GM23338 (cell line): Measurements from ENCODE around the gene FOXB2. TPM values are rescaled to one million over a fixed set of nuclear protein-coding genes. Genes with fewer than 3 reads are reported as not detected.

ENCODE experiments used
- ATAC-seq: fragments of 200-7000 bp; cut with Tn5 transposase; 3 replicates; pipeline ENCODE4 v1.9.1; 2020
- DNase-seq: peaks from one replicate; pipeline ENCODE4 v3.0.0-alpha.2; 2015; ENCODE audit warnings: low spot score
- H2AFZ ChIP-seq: fragments of 200-600 bp; sonication (generic); 2 replicates; pipeline ENCODE4 v1.8.0; 2016; ENCODE audit warnings: antibody characterized with exemption, mild to moderate bottlenecking, moderate library complexity
- H3F3A ChIP-seq: fragments of 200-600 bp; sonication (generic); replicated peaks from 2 replicates; pipeline ENCODE4 v1.8.0; 2017; ENCODE audit warnings: antibody characterized with exemption, mixed run types, low read depth
- H3K27ac ChIP-seq: fragments of 200-600 bp; sonication (generic); 2 replicates; pipeline ENCODE4 v1.6.1; 2016; ENCODE audit warnings: low read depth
- H3K27me3 ChIP-seq: fragments of 200-600 bp; sonication (generic); 2 replicates; pipeline ENCODE4 v1.8.0; 2016; ENCODE audit warnings: mild to moderate bottlenecking, mixed run types, moderate library complexity; ENCODE audit not compliant: insufficient read depth
- H3K36me3 ChIP-seq: fragments of 200-600 bp; sonication (generic); 2 replicates; pipeline ENCODE4 v1.8.0; 2016; ENCODE audit warnings: mild to moderate bottlenecking; ENCODE audit not compliant: insufficient read depth
- H3K4me1 ChIP-seq: fragments of 200-600 bp; sonication (generic); 2 replicates; pipeline ENCODE4 v1.8.0; 2016; ENCODE audit warnings: mild to moderate bottlenecking, moderate library complexity; ENCODE audit not compliant: insufficient read depth
- H3K4me2 ChIP-seq: fragments of 200-600 bp; sonication (generic); 2 replicates; pipeline ENCODE4 v1.7.1; 2017; ENCODE audit warnings: mixed run types
- H3K4me3 ChIP-seq: fragments of 200-600 bp; sonication (generic); 2 replicates; pipeline ENCODE4 v1.6.1; 2016; ENCODE audit warnings: mixed run types
- H3K79me2 ChIP-seq: fragments of 200-600 bp; sonication (generic); replicated peaks from 2 replicates; pipeline ENCODE4 v1.8.0; 2017; ENCODE audit warnings: mild to moderate bottlenecking; ENCODE audit not compliant: insufficient read depth
- H3K9me2 ChIP-seq: fragments of 200-600 bp; sonication (generic); 2 replicates; pipeline ENCODE4 v1.8.0; 2017; ENCODE audit not compliant: insufficient read depth
- H4K20me1 ChIP-seq: fragments of 200-600 bp; sonication (generic); replicated peaks from 2 replicates; pipeline ENCODE4 v1.8.0; 2017; ENCODE audit warnings: mild to moderate bottlenecking; ENCODE audit not compliant: insufficient read depth
- H3K27ac Mint-ChIP-seq: 2 replicates; pipeline ENCODE4 v1.8.0; 2020; ENCODE audit warnings: inconsistent platforms, mild to moderate bottlenecking, moderate library complexity, mixed read lengths
- H3K27me3 Mint-ChIP-seq: 3 replicates; pipeline ENCODE4 v1.8.0; 2022; ENCODE audit warnings: low read depth, mild to moderate bottlenecking, moderate library complexity, mixed read lengths, inconsistent platforms; ENCODE audit not compliant: insufficient read depth, poor library complexity
- H3K36me3 Mint-ChIP-seq: 3 replicates; pipeline ENCODE4 v1.8.0; 2021; ENCODE audit warnings: low read depth, mild to moderate bottlenecking, inconsistent platforms, moderate library complexity, mixed read lengths
- H3K4me1 Mint-ChIP-seq: 3 replicates; pipeline ENCODE4 v1.8.0; 2020; ENCODE audit warnings: mild to moderate bottlenecking, inconsistent platforms, mixed read lengths
- H3K4me3 Mint-ChIP-seq: 3 replicates; pipeline ENCODE4 v1.8.0; 2021; ENCODE audit warnings: moderate library complexity, mild to moderate bottlenecking, inconsistent platforms, mixed read lengths
- H3K9me3 Mint-ChIP-seq: 3 replicates; pipeline ENCODE4 v1.8.0; 2020; ENCODE audit warnings: moderate library complexity, mild to moderate bottlenecking, inconsistent platforms, mixed read lengths
- CTCF ChIP-seq, 2 experiments: fragments of 200-600 bp in 1 of 2; sonication (generic) in 1 of 2; conservative IDR thresholded peaks; 2 replicates each; pipeline versions ENCODE4 v1.5.1 to v1.6.1; 2016 to 2017; ENCODE audit warnings: antibody characterized with exemption in 2 of 2, low read depth in 2 of 2, mild to moderate bottlenecking in 2 of 2, moderate library complexity in 1 of 2
- EZH2 ChIP-seq: fragments of 200-600 bp; sonication (generic); IDR thresholded peaks from one replicate; pipeline ENCODE4 v1.8.0; 2017; ENCODE audit warnings: antibody characterized with exemption, mild to moderate bottlenecking, low read depth; ENCODE audit not compliant: unreplicated experiment
- EZH2phosphoT487 ChIP-seq: fragments of 200-600 bp; sonication (generic); IDR thresholded peaks from one replicate; pipeline ENCODE4 v1.8.1; 2018; ENCODE audit warnings: antibody characterized with exemption; ENCODE audit not compliant: unreplicated experiment
- JUNB ChIP-seq: IDR thresholded peaks from one replicate; pipeline ENCODE4 v1.6.1; 2016; ENCODE audit warnings: antibody characterized with exemption; ENCODE audit not compliant: unreplicated experiment
- NANOG ChIP-seq: IDR thresholded peaks from 2 replicates; pipeline ENCODE4 v1.6.1; 2016; ENCODE audit warnings: antibody characterized with exemption, borderline replicate concordance
- POLR2AphosphoS5 ChIP-seq: IDR thresholded peaks from 2 replicates; pipeline ENCODE4 v1.6.1; 2016; ENCODE audit warnings: antibody characterized with exemption, low read depth
- REST ChIP-seq: IDR thresholded peaks from one replicate; pipeline ENCODE4 v1.6.1; 2018; ENCODE audit warnings: antibody characterized with exemption; ENCODE audit not compliant: unreplicated experiment
- ZNF114 ChIP-seq: fragments of 250-450 bp; sonication (Bioruptor Pico); IDR thresholded peaks from 2 replicates; pipeline ENCODE4 v1.5.0; 2020; ENCODE audit warnings: mild to moderate bottlenecking, moderate library complexity
- ZNF331 ChIP-seq: fragments of 250-450 bp; sonication (Bioruptor Pico); IDR thresholded peaks from 2 replicates; pipeline ENCODE4 v1.5.0; 2020; ENCODE audit warnings: low read depth, mild to moderate bottlenecking, moderate library complexity
- polyA plus RNA-seq: library from polyadenylated mRNA; unstranded; fragments of >200 nt; fragmentation: Nextera tagmentation; extraction: Ambion mirVana; gene quantifications from 2 replicates; pipeline ENCODE4 v1.2.1, GENCODE V29; 2016
- total RNA-seq: library from RNA; depleted of rRNA; stranded (reverse); fragments of >200 nt; shearing (Covaris generic); gene quantifications from 2 replicates; pipeline ENCODE4 v1.2.3, GENCODE V29; 2014

FOXB2 gene
- total and polyA plus RNA-seq, 2 experiments from 2014 or later: not detected

GRCh38 chr9:77022783-77023440 lies 3.5 kb downstream of the FOXB2 start (continued):
- TF ChIP-seq NANOG: peak; percentile 38; the same call in 1 of the 2 replicates
- peak; percentile 70 for TF ChIP-seq EZH2phosphoT487
- TF ChIP-seq REST: no peak
- TF ChIP-seq JUNB: no peak
- no peak for TF ChIP-seq ZNF114 (CRISPR knock-in tag)
- TF ChIP-seq CTCF (conservative IDR thresholded peaks at IDR 0.05; ENCODE audit: low read depth in 2 of 2): peak; percentile 44 to 59; a peak in 3 of 4 replicates
- TF ChIP-seq EZH2: peak; percentile 77
- no peak for TF ChIP-seq ZNF331

- Mint-ChIP-seq H3K27me3 (peaks cover 75% of the 10 kb centered on the region), H3K4me3 (peak overlapping the region; percentile 21; the same call in 1 of the 3 replicates), H3K9me3 (peaks cover 3% of the 10 kb centered on the region; the same call in 2 of the 3 replicates), H3K27ac (no peak overlapping the region), H3K4me1 (peaks cover 53% of the 10 kb centered on the region), H3K36me3 (peaks cover 3% of the 10 kb centered on the region)
- no peaks in the 10 kb centered on the region for H4K20me1 ChIP-seq
- peak overlapping the region; percentile 76 for H3K4me2 ChIP-seq
- H3K4me1 ChIP-seq: peaks cover 66% of the 10 kb centered on the region
- no peak for DNase-seq
- H3K27ac ChIP-seq: no peak overlapping the region
- H3F3A ChIP-seq: peaks cover 28% of the 10 kb centered on the region
- no peaks in the 10 kb centered on the region for H3K79me2 ChIP-seq
- H2AFZ ChIP-seq: no peak overlapping the region
- no peaks in the 10 kb centered on the region for H3K36me3 ChIP-seq
- peak overlapping the region; percentile 49; the same call in 1 of the 2 replicates for H3K4me3 ChIP-seq
- no peaks in the 10 kb centered on the region for H3K9me2 ChIP-seq
- no peak for ATAC-seq
- peaks cover 75% of the 10 kb centered on the region for H3K27me3 ChIP-seq
- TF ChIP-seq EZH2 (peak; percentile 30), REST (no peak), CTCF (conservative IDR thresholded peaks at IDR 0.05; ENCODE audit: low read depth in 2 of 2) (no peak), POLR2AphosphoS5 (no peak), ZNF114 (CRISPR knock-in tag) (no peak)
These were observed 4.3 kb downstream of the FOXB2 start for GRCh38 chr9:77023726-77024125.
